SU-DHL-6 (cell line): ENCODE data around the gene TMOD2.

ENCODE experiments used
- H2AFZ ChIP-seq: fragments of 200-600 bp; sonication (generic); 2 replicates; pipeline ENCODE4 v1.6.1; 2014; ENCODE audit warnings: low read depth, mild to moderate bottlenecking, moderate library complexity, mixed read lengths, antibody characterized with exemption, low read length; ENCODE audit not compliant: severe bottlenecking
- H3F3A ChIP-seq: fragments of 200-600 bp; shearing (Covaris generic); 2 replicates; pipeline ENCODE4 v1.6.0; 2016; ENCODE audit warnings: antibody characterized with exemption, mild to moderate bottlenecking; ENCODE audit not compliant: insufficient read depth
- H3K27ac ChIP-seq: fragments of 200-600 bp; sonication (generic); 2 replicates; pipeline ENCODE4 v1.5.1; 2016; ENCODE audit warnings: low read depth, mild to moderate bottlenecking, low read length, moderate library complexity, mixed read lengths
- H3K27me3 ChIP-seq: fragments of 200-600 bp; sonication (generic), shearing (Covaris generic); 2 replicates; pipeline ENCODE4 v1.6.0; 2014; ENCODE audit warnings: mild to moderate bottlenecking, low read length
- H3K36me3 ChIP-seq: fragments of 200-600 bp; sonication (generic); 2 replicates; pipeline ENCODE4 v1.6.1; 2014; ENCODE audit warnings: mild to moderate bottlenecking, low read length, mixed read lengths
- H3K4me2 ChIP-seq: fragments of 300-600, 200-600 bp; shearing (Covaris generic), sonication (generic); 2 replicates; pipeline ENCODE4 v1.6.0; 2014; ENCODE audit warnings: low read length, low read depth, mild to moderate bottlenecking; ENCODE audit not compliant: poor library complexity, severe bottlenecking
- H3K4me3 ChIP-seq: fragments of 200-600 bp; sonication (generic); 2 replicates; pipeline ENCODE4 v1.5.1; 2014; ENCODE audit warnings: antibody characterized with exemption, low read length, mild to moderate bottlenecking, mixed read lengths; ENCODE audit not compliant: insufficient read depth, poor library complexity, severe bottlenecking
- H3K79me2 ChIP-seq: fragments of 200-600 bp; sonication (generic); 2 replicates; pipeline ENCODE4 v1.6.1; 2014; ENCODE audit warnings: mild to moderate bottlenecking, low read length, moderate library complexity; ENCODE audit not compliant: insufficient read depth
- H3K9ac ChIP-seq: fragments of 200-600 bp; sonication (generic); 2 replicates; pipeline ENCODE4 v1.7.0; 2014; ENCODE audit warnings: mild to moderate bottlenecking, low read length
- H3K9me2 ChIP-seq: fragments of 200-600 bp; sonication (generic); replicated peaks from 2 replicates; pipeline ENCODE4 v1.6.1; 2014; ENCODE audit warnings: low read length; ENCODE audit not compliant: insufficient read depth
- H3K9me3 ChIP-seq: fragments of 200-600 bp; sonication (generic); 2 replicates; pipeline ENCODE4 v1.6.1; 2014; ENCODE audit warnings: low read length, mixed read lengths; ENCODE audit not compliant: insufficient read depth
- H4K20me1 ChIP-seq: fragments of 200-600 bp; sonication (generic); 2 replicates; pipeline ENCODE4 v1.6.1; 2014; ENCODE audit warnings: low read depth, mild to moderate bottlenecking, antibody characterized with exemption, low read length, moderate library complexity, mixed read lengths
- EZH2phosphoT487 ChIP-seq: fragments of 200-600 bp; sonication (generic), shearing (Covaris generic); conservative IDR thresholded peaks from 2 replicates; pipeline ENCODE4 v1.6.1; 2018; ENCODE audit warnings: mild to moderate bottlenecking, antibody characterized with exemption, low read length, moderate library complexity, mixed read lengths
- TF ChIP-seq, protein P1 (sequence below): fragments of 200-600 bp; sonication (generic); IDR thresholded peaks from one replicate; pipeline ENCODE4 v1.5.1; 2017; ENCODE audit warnings: antibody characterized with exemption, mild to moderate bottlenecking, low read length, moderate library complexity; ENCODE audit not compliant: insufficient read depth, poor library complexity, severe bottlenecking

Gene TMOD2

DNA sequence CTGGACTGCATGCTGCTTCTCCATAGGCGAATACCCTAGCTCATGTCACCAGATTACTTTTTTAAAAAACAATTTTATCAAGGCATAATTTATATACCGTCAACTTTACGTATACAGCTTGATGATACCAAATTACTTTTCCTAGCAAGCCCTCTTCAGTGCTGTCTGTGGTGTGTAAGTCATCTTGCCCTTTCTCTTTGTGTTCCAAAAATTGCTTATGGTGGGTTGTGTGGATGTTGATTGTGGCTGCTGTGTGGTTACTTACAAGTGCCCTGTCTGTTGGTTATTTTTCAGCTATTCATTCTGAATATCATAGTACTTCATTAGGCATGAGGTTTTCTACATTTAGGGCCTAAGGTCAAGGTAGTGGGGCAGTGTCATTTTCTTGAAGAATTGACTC lies 90.9 kb downstream of the TMOD2 start:
- TF ChIP-seq, protein P1, sequence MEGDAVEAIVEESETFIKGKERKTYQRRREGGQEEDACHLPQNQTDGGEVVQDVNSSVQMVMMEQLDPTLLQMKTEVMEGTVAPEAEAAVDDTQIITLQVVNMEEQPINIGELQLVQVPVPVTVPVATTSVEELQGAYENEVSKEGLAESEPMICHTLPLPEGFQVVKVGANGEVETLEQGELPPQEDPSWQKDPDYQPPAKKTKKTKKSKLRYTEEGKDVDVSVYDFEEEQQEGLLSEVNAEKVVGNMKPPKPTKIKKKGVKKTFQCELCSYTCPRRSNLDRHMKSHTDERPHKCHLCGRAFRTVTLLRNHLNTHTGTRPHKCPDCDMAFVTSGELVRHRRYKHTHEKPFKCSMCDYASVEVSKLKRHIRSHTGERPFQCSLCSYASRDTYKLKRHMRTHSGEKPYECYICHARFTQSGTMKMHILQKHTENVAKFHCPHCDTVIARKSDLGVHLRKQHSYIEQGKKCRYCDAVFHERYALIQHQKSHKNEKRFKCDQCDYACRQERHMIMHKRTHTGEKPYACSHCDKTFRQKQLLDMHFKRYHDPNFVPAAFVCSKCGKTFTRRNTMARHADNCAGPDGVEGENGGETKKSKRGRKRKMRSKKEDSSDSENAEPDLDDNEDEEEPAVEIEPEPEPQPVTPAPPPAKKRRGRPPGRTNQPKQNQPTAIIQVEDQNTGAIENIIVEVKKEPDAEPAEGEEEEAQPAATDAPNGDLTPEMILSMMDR: no peak
- no peak for TF ChIP-seq EZH2phosphoT487
- Histone ChIP-seq H3K27me3 (no peaks in the 10 kb centered on the region), H3K9me2 (no peaks in the 10 kb centered on the region), H3K4me2 (no peak overlapping the region), H3K36me3 (no peaks in the 10 kb centered on the region), H3K9me3 (no peaks in the 10 kb centered on the region), H4K20me1 (peaks cover 43% of the 10 kb centered on the region), H2AFZ (no peak overlapping the region), H3K4me3 (no peak overlapping the region), H3K79me2 (peaks cover 45% of the 10 kb centered on the region), H3K27ac (no peak overlapping the region), H3F3A (no peaks in the 10 kb centered on the region), H3K9ac (no peak overlapping the region)

DNA sequence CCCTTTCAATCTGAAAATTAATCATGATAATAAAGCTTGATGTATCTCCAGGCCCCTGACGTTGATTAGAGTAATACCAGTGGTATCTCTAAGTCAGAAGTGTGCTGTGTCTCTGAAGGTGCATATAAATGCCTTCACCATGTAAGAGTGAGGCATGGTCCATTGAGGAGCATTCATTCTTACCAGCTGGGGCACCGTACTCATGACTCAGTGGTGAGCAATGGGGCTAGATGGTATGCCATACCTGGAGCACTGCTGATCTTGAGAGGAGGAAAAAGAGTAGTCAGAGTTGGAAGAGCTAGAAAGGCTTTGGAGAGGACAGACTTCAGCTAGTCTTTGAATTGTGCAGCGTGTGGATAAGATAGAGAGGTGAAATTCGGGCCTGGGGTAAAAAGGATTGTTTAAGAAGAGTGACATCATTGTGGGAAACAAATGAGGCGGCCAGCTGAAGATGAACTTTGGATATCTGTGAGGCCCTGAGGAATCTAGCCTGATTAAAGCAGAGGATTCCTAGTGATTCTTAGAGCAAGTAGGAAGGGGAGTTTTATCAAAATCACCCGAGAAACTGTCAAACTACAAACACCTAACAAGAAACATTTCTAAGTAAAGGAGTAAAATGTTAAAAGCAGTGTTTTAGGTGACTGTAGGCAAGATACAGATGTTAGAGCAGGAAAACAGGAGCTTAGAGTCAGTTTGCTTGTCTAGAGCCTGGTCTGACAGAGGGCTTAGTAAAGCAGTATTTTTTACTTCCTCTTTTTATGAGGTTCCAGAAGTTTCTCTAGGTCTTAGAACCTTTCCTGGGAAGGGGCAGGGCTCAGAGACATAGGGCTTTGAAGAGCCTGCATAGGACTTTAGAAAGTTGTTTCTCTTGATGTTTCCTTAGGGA lies 91.7 kb downstream of the TMOD2 start:
- Histone ChIP-seq H3K79me2 (peaks cover 39% of the 10 kb centered on the region), H2AFZ (no peak overlapping the region), H3K9ac (no peak overlapping the region), H3K27ac (no peak overlapping the region), H3K9me2 (no peaks in the 10 kb centered on the region), H3F3A (no peaks in the 10 kb centered on the region), H3K36me3 (no peaks in the 10 kb centered on the region), H3K4me2 (no peak overlapping the region), H4K20me1 (peaks cover 46% of the 10 kb centered on the region), H3K9me3 (no peaks in the 10 kb centered on the region), H3K27me3 (no peaks in the 10 kb centered on the region), H3K4me3 (no peak overlapping the region)
- TF ChIP-seq EZH2phosphoT487: no peak
- TF ChIP-seq, protein P1: no peak

DNA sequence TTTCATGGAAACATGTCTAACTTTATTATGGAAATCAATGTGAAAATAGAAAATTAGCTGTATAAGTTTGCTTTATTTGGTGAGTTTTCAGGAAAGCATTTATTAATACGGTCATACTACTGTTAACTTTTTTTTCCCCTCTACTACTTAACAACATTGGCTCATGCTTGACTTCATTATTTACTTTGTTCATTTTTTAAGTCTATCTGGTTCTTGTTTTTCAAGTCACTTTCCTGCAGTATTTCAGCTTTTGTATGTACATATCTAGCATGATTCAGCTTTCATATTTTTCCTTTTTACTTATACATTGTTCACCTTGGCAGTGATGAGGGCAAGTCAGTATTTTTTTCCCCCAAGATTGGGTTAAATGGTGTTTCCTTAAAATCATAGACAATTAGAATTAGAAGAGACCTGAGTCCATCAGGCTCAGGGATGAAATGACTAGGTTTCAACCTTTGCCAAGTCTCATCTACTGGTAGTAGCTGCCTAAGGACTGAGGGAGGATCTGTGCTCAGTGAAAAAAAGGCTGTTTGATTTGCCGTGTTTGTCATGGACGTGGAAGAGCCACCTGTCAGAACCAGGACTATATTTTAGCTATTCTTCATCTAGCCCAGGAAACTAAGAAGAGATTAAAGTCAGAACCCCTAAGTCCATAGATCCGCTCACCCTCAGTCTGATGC lies 93.5 kb downstream of the TMOD2 start:
- Histone ChIP-seq H2AFZ (no peak overlapping the region), H3K9me2 (no peaks in the 10 kb centered on the region), H4K20me1 (peaks cover 45% of the 10 kb centered on the region), H3K4me3 (no peak overlapping the region), H3K79me2 (peaks cover 38% of the 10 kb centered on the region), H3K9ac (no peak overlapping the region), H3F3A (no peaks in the 10 kb centered on the region), H3K36me3 (no peaks in the 10 kb centered on the region), H3K27me3 (no peaks in the 10 kb centered on the region), H3K9me3 (no peaks in the 10 kb centered on the region), H3K27ac (no peak overlapping the region), H3K4me2 (no peak overlapping the region)
- TF ChIP-seq, protein P1: no peak
- TF ChIP-seq EZH2phosphoT487: no peak
